Progenitor cell of endocrine pancreas (in vitro differentiated cells): ENCODE measurements around the gene IARS2. TPM values are rescaled to one million over a fixed set of nuclear protein-coding genes. Genes with fewer than 3 reads are reported as not detected.
A peak's percentile ranks its signal among the peaks of the same experiment; 100 is the strongest.

Source experiments
- DNase-seq: peaks from one replicate; pipeline ENCODE4 v3.0.0; 2021; ENCODE audit warnings: low spot score; ENCODE audit not compliant: unreplicated experiment
- H3K27ac Mint-ChIP-seq: 2 replicates; pipeline ENCODE4 v1.8.0; 2021; ENCODE audit warnings: mild to moderate bottlenecking, moderate library complexity, mixed read lengths
- H3K27me3 Mint-ChIP-seq: 2 replicates; pipeline ENCODE4 v1.8.0; 2021; ENCODE audit warnings: mixed read lengths
- H3K36me3 Mint-ChIP-seq: 2 replicates; pipeline ENCODE4 v1.8.0; 2022; ENCODE audit warnings: mixed read lengths; ENCODE audit not compliant: insufficient read depth
- H3K4me1 Mint-ChIP-seq: 2 replicates; pipeline ENCODE4 v1.8.0; 2021; ENCODE audit warnings: low read depth, mixed read lengths
- H3K4me3 Mint-ChIP-seq: 2 replicates; pipeline ENCODE4 v1.8.0; 2021; ENCODE audit warnings: low read depth, mild to moderate bottlenecking, moderate library complexity, mixed read lengths
- H3K9me3 Mint-ChIP-seq: 2 replicates; pipeline ENCODE4 v1.8.0; 2021; ENCODE audit warnings: low read depth, mixed read lengths
- CTCF ChIP-seq: fragments of 200-600 bp; sonication (generic); IDR thresholded peaks from one replicate; pipeline ENCODE4 v1.5.0; 2021; ENCODE audit warnings: antibody characterized with exemption, mild to moderate bottlenecking; ENCODE audit not compliant: unreplicated experiment
- long read RNA-seq: library from polyadenylated mRNA; unstranded; transcript quantifications from one replicate; pipeline ENCODE4 v2.0.0, GENCODE V29; 2020
- total RNA-seq: library from RNA; stranded (reverse); gene quantifications from 2 replicates; pipeline ENCODE4 v1.2.1, GENCODE V29; 2021

Gene IARS2
- total RNA-seq: 60.7 and 64.7 TPM in 2 replicates
- long read RNA-seq, transcript IARS2-201 (23 exons, 3,560 nt): major isoform, 208 of 252 reads
- long read RNA-seq, partial matches to known transcripts: 31 of 252 reads
- long read RNA-seq, other reads (novel, unspliced or antisense): 13 of 252 reads

- Mint-ChIP-seq H3K4me1 (peaks cover 6% of the 10 kb centered on the region), H3K36me3 (peaks cover 17% of the 10 kb centered on the region), H3K27me3 (no peaks in the 10 kb centered on the region), H3K9me3 (no peaks in the 10 kb centered on the region), H3K27ac (peak within 1 kb of the TSS; percentile 64), H3K4me3 (peak within 1 kb of the TSS; percentile 78)
- TF ChIP-seq CTCF: no peak
- DNase-seq: peak; percentile 75
Measured at GRCh38 chr1:220094016-220094911, at the start of gene IARS2. TSS of gene IARS2 (plus strand) at chr1:220094132. CDS start at chr1:220094217, 85 bp downstream.

DNA sequence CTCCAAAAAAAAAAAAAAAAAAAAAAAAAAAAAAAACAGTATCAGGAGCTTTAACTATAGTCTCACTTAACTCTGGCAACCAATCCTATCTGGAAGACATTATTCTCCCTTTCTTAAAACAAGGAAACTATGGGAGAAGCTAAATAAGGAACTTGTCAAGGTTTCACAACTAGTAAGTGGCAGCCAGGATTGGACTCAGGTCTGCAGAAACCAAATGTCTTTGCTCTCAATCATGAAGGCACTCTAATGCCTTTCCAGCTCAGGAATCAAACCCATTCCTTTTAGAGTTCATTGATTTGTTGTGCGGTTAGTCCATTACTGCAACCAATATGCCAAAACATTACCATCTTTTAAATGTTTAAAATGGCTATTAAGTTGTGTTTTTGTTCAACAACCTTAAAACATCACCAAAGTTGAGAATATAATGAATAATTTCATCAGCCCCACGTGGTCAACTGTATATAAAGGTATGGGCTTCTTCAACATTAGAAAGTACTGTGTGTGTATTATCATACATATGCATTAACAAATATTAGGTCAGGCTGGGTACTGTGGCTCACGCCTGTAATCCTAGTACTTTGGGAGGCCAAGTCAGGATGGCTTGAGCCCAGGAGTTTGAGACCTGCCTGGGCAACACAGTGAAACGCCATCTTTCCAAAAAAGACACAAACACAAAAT, 49.1 kb upstream of the IARS2 start:
- no peak for DNase-seq
- H3K27me3 Mint-ChIP-seq: no peaks in the 10 kb centered on the region
- peak overlapping the region; percentile 94 for H3K4me3 Mint-ChIP-seq
- no peaks in the 10 kb centered on the region for H3K9me3 Mint-ChIP-seq
- H3K4me1 Mint-ChIP-seq: peaks cover 14% of the 10 kb centered on the region
- peak overlapping the region; percentile 97 for H3K27ac Mint-ChIP-seq
- no peak for TF ChIP-seq CTCF
- H3K36me3 Mint-ChIP-seq: peaks cover 1% of the 10 kb centered on the region

- H3K4me3 Mint-ChIP-seq: peak overlapping the region; percentile 94
Measured at GRCh38 chr1:220045356-220046051, 48.4 kb upstream of the IARS2 start.

DNA sequence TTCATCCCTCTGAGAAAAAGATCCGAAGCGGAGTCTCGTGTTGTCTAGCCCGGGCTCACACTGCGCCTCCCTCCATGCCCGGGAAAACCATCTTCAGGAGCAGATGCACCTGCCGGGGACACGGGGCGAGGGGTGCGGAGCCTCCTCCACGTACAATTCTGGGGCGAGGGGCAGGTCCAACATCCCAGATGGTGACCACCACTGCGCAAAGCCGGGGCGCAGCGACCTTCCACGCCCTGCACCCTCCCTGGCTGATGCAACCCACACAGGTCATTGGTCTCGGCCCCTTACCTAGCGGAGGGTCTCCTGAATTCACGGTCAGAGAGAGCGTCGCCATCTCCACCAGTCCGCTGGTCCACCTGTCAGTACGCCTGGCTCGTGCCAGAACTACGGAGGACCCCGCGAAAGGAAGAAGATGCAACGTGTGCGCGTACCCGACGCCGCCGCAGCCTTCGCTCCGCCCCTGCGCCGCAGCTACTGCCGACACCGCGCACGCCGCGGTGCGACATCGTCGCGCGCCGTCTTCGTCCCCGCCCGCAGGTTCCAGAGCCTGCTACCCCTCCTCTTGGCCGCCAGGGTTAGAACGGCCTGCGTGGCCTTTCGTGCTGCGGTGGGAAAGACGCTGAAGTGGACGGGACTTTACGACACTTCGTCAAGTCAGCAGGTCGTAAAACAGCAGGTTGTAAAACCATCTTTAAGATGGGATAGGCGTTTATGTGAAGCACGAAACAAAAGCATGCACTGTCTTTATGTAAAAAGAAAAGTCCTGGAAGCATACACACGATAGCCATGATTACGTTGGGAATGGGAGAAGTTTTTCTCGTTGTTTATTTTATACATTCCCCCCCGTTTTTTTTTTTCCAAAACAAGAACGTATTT, 47.6 kb upstream of the IARS2 start, which contains the start of gene EPRS1:
Gene EPRS1 (minus strand): TSS at position 454 of the 879 bp plus-strand sequence. CDS start 117 bp downstream, at position 337.
- Mint-ChIP-seq H3K9me3 (no peaks in the 10 kb centered on the region), H3K36me3 (peaks cover 1% of the 10 kb centered on the region), H3K27ac (peak within 1 kb of the TSS; percentile 97), H3K4me3 (peak within 1 kb of the TSS; percentile 94), H3K27me3 (no peaks in the 10 kb centered on the region), H3K4me1 (peaks cover 14% of the 10 kb centered on the region)
- DNase-seq: peak; percentile 87
- peak; percentile 66 for TF ChIP-seq CTCF

More at GRCh38 chr1:220045356-220046051, 48.4 kb upstream of the IARS2 start:
- no peak for DNase-seq
- no peak for TF ChIP-seq CTCF
- Mint-ChIP-seq H3K27me3 (no peaks in the 10 kb centered on the region), H3K4me1 (peaks cover 14% of the 10 kb centered on the region), H3K27ac (peak overlapping the region; percentile 97), H3K36me3 (peaks cover 1% of the 10 kb centered on the region), H3K9me3 (no peaks in the 10 kb centered on the region)
